GM12891 (cell line): Measurements from ENCODE around the gene GPSM1.

ENCODE experiments used
- POLR2A ChIP-seq: IDR thresholded peaks from 2 replicates; pipeline ENCODE4 v1.6.1; 2011; ENCODE audit warnings: low read depth, low read length, control low read depth
- POLR2AphosphoS5 ChIP-seq: IDR thresholded peaks from 2 replicates; pipeline ENCODE4 v1.6.1; 2011; ENCODE audit warnings: low read depth, low read length, control low read depth
- POU2F2 ChIP-seq: IDR thresholded peaks from 2 replicates; pipeline ENCODE4 v1.6.1; 2011; ENCODE audit warnings: low read depth, mild to moderate bottlenecking, control low read depth, low read length, moderate library complexity
- TAF1 ChIP-seq: IDR thresholded peaks from 2 replicates; pipeline ENCODE4 v1.6.1; 2011; ENCODE audit warnings: low read depth, low read length, control low read depth

DNA sequence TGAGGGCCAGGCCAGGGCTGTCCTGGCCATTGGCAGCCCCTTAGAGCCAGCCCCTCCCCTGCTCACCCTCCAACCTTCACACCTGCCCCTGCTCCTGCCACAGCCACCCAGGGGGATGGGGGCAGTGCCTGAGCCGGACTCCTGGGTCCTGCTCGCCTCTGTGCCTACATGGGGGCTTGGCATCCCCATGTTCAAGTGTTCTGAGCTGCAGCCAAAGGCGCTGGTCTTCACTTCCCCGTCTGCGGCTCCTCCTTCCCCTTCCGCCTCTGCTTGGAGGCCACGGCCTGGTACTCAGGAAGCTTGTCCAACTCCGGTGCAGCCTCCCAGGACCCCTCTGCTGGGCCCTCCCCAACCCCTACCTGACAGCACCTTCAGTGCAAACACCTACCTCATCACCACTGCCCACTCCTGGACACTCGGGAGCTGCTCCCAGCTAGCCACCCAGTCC lies 38.5 kb downstream of the GPSM1 start:
- TF ChIP-seq TAF1 (no peak), POU2F2 (no peak), POLR2AphosphoS5 (no peak), POLR2A (no peak)
